Parathyroid adenoma (tissue), 2 donors: ENCODE measurements around the gene IL3RA.
"Not testable (repeated sequence)": the region's sequence is repeated elsewhere in the genome, so short reads cannot be mapped to it uniquely, and the experiment has no call there.

Experiments
- H2AFZ ChIP-seq: fragments of 300-600 bp; sonication (generic); one replicate; pipeline ENCODE4 v1.7.0; 2017; ENCODE audit warnings: antibody characterized with exemption, mild to moderate bottlenecking
- H3K27ac ChIP-seq: fragments of 300-600 bp; sonication (generic); one replicate; pipeline ENCODE4 v1.7.0; 2017
- H3K27me3 ChIP-seq: fragments of 300-600 bp; sonication (generic); one replicate; pipeline ENCODE4 v1.7.0; 2017; ENCODE audit warnings: low read length; ENCODE audit not compliant: control insufficient read depth, insufficient read depth
- H3K36me3 ChIP-seq: fragments of 300-600 bp; sonication (generic); one replicate; pipeline ENCODE4 v1.7.0; 2017; ENCODE audit warnings: low read length; ENCODE audit not compliant: control insufficient read depth, insufficient read depth
- H3K4me1 ChIP-seq: fragments of 300-600 bp; sonication (generic); one replicate; pipeline ENCODE4 v1.7.0; 2017; ENCODE audit warnings: control low read depth
- H3K4me2 ChIP-seq: fragments of 300-600 bp; sonication (generic); one replicate; pipeline ENCODE4 v1.7.0; 2017; ENCODE audit warnings: low read length
- H3K4me3 ChIP-seq: fragments of 300-600 bp; sonication (generic); one replicate; pipeline ENCODE4 v1.7.0; 2017; ENCODE audit warnings: low read depth, low read length
- H3K79me2 ChIP-seq: fragments of 300-600 bp; sonication (generic); one replicate; pipeline ENCODE4 v1.7.0; 2017; ENCODE audit warnings: control low read depth
- H3K9ac ChIP-seq: fragments of 300-600 bp; sonication (generic); one replicate; pipeline ENCODE4 v1.7.0; 2017; ENCODE audit warnings: mild to moderate bottlenecking
- H3K9me3 ChIP-seq: fragments of 300-600 bp; sonication (generic); one replicate; pipeline ENCODE4 v1.7.0; 2017; ENCODE audit warnings: low read length; ENCODE audit not compliant: control insufficient read depth
- TF ChIP-seq, protein P1 (sequence below): fragments of 300-600 bp; sonication (generic); IDR thresholded peaks from one replicate; pipeline ENCODE4 v1.7.0; 2017; ENCODE audit warnings: antibody characterized with exemption, mild to moderate bottlenecking
- donor health status: primary hyperparathyroidism.

The IL3RA gene

GRCh38 chrX:1306909-1307625, 29.5 kb upstream of the IL3RA start:
- Histone ChIP-seq H3K4me3 (no peak overlapping the region), H3K9ac (no peak overlapping the region), H3K36me3 (no peaks in the 10 kb centered on the region), H3K27me3 (no peaks in the 10 kb centered on the region), H3K9me3 (no peaks in the 10 kb centered on the region), H3K4me2 (no peak overlapping the region), H3K79me2 (no peaks in the 10 kb centered on the region), H3K4me1 (no peaks in the 10 kb centered on the region), H2AFZ (no peak overlapping the region), H3K27ac (no peak overlapping the region)
- TF ChIP-seq, protein P1, sequence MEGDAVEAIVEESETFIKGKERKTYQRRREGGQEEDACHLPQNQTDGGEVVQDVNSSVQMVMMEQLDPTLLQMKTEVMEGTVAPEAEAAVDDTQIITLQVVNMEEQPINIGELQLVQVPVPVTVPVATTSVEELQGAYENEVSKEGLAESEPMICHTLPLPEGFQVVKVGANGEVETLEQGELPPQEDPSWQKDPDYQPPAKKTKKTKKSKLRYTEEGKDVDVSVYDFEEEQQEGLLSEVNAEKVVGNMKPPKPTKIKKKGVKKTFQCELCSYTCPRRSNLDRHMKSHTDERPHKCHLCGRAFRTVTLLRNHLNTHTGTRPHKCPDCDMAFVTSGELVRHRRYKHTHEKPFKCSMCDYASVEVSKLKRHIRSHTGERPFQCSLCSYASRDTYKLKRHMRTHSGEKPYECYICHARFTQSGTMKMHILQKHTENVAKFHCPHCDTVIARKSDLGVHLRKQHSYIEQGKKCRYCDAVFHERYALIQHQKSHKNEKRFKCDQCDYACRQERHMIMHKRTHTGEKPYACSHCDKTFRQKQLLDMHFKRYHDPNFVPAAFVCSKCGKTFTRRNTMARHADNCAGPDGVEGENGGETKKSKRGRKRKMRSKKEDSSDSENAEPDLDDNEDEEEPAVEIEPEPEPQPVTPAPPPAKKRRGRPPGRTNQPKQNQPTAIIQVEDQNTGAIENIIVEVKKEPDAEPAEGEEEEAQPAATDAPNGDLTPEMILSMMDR, result no peak

- Histone ChIP-seq H3K4me1 (no peaks in the 10 kb centered on the region), H3K4me2 (no peak overlapping the region), H3K27ac (no peak overlapping the region), H3K4me3 (no peak overlapping the region), H3K36me3 (no peaks in the 10 kb centered on the region), H3K9ac (no peak overlapping the region), H2AFZ (no peak overlapping the region), H3K27me3 (no peaks in the 10 kb centered on the region), H3K79me2 (no peaks in the 10 kb centered on the region), H3K9me3 (no peaks in the 10 kb centered on the region)
- TF ChIP-seq, protein P1, result no peak
These were observed 28.8 kb upstream of the IL3RA start for GRCh38 chrX:1307626-1308340.

DNA sequence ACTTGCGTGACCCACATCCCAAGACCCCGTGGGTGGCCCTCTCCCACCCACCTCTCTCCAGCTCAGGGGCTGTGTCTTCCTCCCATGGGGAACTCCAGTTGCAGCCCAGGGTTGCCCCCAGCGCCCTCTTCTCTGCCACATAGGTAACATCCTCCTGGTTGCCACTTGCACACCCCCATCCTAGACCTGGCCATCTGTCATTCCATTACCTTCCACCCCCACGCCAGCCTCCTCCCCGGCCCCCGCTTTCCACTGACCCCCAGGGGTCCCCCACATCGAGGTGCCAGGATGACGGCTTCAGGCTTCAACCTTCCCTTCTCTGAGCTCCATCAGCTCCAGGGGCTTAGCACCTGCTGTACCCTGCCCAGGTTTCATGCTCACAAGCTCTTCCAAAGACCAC, 28.1 kb upstream of the IL3RA start:
- Histone ChIP-seq H2AFZ (no peak overlapping the region), H3K9ac (no peak overlapping the region), H3K27ac (no peak overlapping the region), H3K4me3 (no peak overlapping the region), H3K79me2 (no peaks in the 10 kb centered on the region), H3K36me3 (no peaks in the 10 kb centered on the region), H3K9me3 (no peaks in the 10 kb centered on the region), H3K4me1 (no peaks in the 10 kb centered on the region), H3K27me3 (no peaks in the 10 kb centered on the region), H3K4me2 (no peak overlapping the region)
- TF ChIP-seq, protein P1, result no peak

DNA sequence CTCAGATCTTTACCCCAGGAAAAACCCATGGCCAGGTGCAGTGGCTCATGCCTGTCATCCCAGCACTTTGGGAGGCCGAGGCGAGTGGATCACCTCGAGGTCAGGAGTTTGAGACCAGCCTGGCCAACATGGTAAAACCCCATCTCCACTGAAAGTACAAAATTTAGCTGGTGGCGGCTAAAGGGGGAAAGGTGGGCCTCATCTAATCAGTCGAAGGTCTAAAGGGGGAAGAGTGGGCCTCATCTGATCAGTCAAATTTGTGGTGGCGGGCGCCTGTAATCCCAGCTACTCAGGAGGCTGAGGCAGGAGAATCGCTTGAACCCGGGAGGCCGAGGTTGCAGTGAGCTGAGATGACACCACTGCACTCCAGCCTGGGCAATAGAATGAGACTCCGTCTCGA, 27.7 kb upstream of the IL3RA start:
- not testable (repeated sequence) for H3K9ac ChIP-seq, H3K79me2 ChIP-seq, H3K27me3 ChIP-seq, H3K4me3 ChIP-seq, H3K4me1 ChIP-seq, H3K27ac ChIP-seq, H2AFZ ChIP-seq, H3K9me3 ChIP-seq, H3K36me3 ChIP-seq, H3K4me2 ChIP-seq

DNA sequence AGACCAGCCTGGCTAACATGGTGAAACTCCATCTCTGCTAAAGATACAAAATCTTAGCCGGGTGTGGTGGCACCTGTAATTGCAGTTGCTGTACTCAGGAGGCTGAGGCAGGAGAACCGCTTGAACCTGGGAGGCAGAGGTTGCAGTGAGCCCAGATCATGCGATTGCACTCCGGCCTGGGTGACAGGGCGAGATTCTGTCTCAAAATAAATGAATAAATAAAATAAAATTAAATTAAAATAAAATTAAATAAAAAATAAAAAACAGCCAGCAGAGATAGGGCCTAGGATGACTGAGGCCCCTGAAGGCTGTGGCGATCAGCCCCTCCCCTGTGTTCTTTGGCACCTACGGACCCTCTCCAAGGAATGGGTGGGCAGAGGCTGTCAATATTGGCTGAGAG, 22.8 kb upstream of the IL3RA start:
- no peak overlapping the region for H3K27ac ChIP-seq
- no peaks in the 10 kb centered on the region for H3K27me3 ChIP-seq
- H3K79me2 ChIP-seq, result no peaks in the 10 kb centered on the region
- TF ChIP-seq, protein P1, result no peak
- no peaks in the 10 kb centered on the region for H3K4me1 ChIP-seq
- H2AFZ ChIP-seq, result no peak overlapping the region
- no peak overlapping the region for H3K4me2 ChIP-seq
- H3K9ac ChIP-seq, result no peak overlapping the region
- no peak overlapping the region for H3K4me3 ChIP-seq
- no peaks in the 10 kb centered on the region for H3K9me3 ChIP-seq
- H3K36me3 ChIP-seq, result no peaks in the 10 kb centered on the region
